Lung (tissue), 12 donors: ENCODE measurements around the gene GINM1. TPM values are rescaled to one million over a fixed set of nuclear protein-coding genes. Genes with fewer than 3 reads are reported as not detected.

ENCODE experiments used
- ATAC-seq: fragments of 200-7000 bp; cut with Tn5 transposase; one replicate; pipeline ENCODE4 v1.9.1; 2020; ENCODE audit warnings: moderate number of reproducible peaks; ENCODE audit not compliant: insufficient read depth, low FRiP score
- DNase-seq, 3 donors: peaks; one replicate each; pipeline ENCODE4 v3.0.0-alpha.2; 2013 to 2017
- H3K27ac ChIP-seq, 2 donors: one replicate each; pipeline ENCODE4 v1.5.1; 2013; ENCODE audit warnings: mild to moderate bottlenecking in 2 of 2, moderate library complexity in 2 of 2, control low read depth in 1 of 2, inconsistent platforms in 1 of 2, low read depth in 1 of 2, low read length in 1 of 2
- H3K27me3 ChIP-seq, 3 donors: one replicate each; pipeline ENCODE4 v1.5.1; 2013; ENCODE audit warnings: low read length in 2 of 3; ENCODE audit not compliant: control insufficient read depth in 3 of 3, insufficient read depth in 3 of 3
- H3K36me3 ChIP-seq, 4 donors: one replicate each; pipeline ENCODE4 v1.5.1; 2013; ENCODE audit warnings: low read length in 4 of 4, mild to moderate bottlenecking in 1 of 4, moderate library complexity in 1 of 4; ENCODE audit not compliant: control insufficient read depth in 4 of 4, insufficient read depth in 4 of 4
- H3K4me1 ChIP-seq, 5 donors: one replicate each; pipeline ENCODE4 v1.5.1; 2013; ENCODE audit warnings: low read length in 5 of 5, mild to moderate bottlenecking in 2 of 5, moderate library complexity in 1 of 5; ENCODE audit not compliant: control insufficient read depth in 5 of 5, insufficient read depth in 5 of 5
- H3K4me3 ChIP-seq: one replicate; pipeline ENCODE4 v1.5.1; 2013; ENCODE audit warnings: mild to moderate bottlenecking, control low read depth, moderate library complexity
- H3K9ac ChIP-seq, 2 donors: one replicate each; pipeline ENCODE4 v1.5.1; 2013; ENCODE audit warnings: low read length in 2 of 2, control low read depth in 1 of 2; ENCODE audit not compliant: insufficient read depth in 1 of 2
- H3K9me3 ChIP-seq, 4 donors: one replicate each; pipeline ENCODE4 v1.5.1; 2013; ENCODE audit warnings: low read length in 3 of 4, mild to moderate bottlenecking in 1 of 4, moderate library complexity in 1 of 4; ENCODE audit not compliant: control insufficient read depth in 4 of 4, insufficient read depth in 3 of 4
- CTCF ChIP-seq: IDR thresholded peaks from 2 replicates; pipeline ENCODE4 v1.5.1; 2012; ENCODE audit warnings: mild to moderate bottlenecking; ENCODE audit errors: control extremely low read depth, extremely low read depth
- WGBS, 2 donors: extraction: QIAGEN DNeasy Blood & Tissue Kit; methylation state at CpG; one replicate each; pipeline ENCODE4 v1.1.7; 2013; 5-methylcytosine and 5-hydroxymethylcytosine counted together
- polyA plus RNA-seq, 2 donors: library from polyadenylated mRNA; stranded (reverse); fragments of 200-250 nt; gene quantifications; one replicate each; pipeline ENCODE4 v1.2.1, GENCODE V29; 2013
- total RNA-seq, 2 donors: library from RNA; depleted of rRNA in 1 of 2; stranded (reverse); fragments of >200 nt in 1 of 2; gene quantifications; one replicate each; pipeline ENCODE4 v1.2.1, GENCODE V29; 2014 to 2021
- donor health status: control.
- donor health status: control.
- donor health status: Bipolar disorder and iron deficiency.
- donor health status: healthy.
- donor health status: DM: yes; HTN: yes; CAD: no.

GINM1 gene
- total and polyA plus RNA-seq, 4 donors, result 32.1 to 62.3 (median 36.1) TPM

- peaks cover 0 to 19% (median 3%) of the 10 kb centered on the region in 3 donors for H3K27me3 ChIP-seq
- no peak overlapping the region for H3K27ac ChIP-seq
- H3K4me3 ChIP-seq, result no peak overlapping the region
- WGBS, 2 donors, result 75 to 83% methylated on average over 2 of the region's 2 CpGs
- DNase-seq (no peak), ATAC-seq (no peak)
- no peak overlapping the region for H3K9ac ChIP-seq
- no peak for TF ChIP-seq CTCF
- no peaks in the 10 kb centered on the region for H3K9me3 ChIP-seq
- H3K36me3 ChIP-seq, result no peaks in the 10 kb centered on the region
- no peaks in the 10 kb centered on the region for H3K4me1 ChIP-seq
Observed at GRCh38 chr6:149559389-149559788, 6.8 kb upstream of the GINM1 start.

- TF ChIP-seq CTCF, result no peak
- no peak for DNase-seq
- 63 to 74% methylated on average over 3 of the region's 3 CpGs for WGBS, 2 donors
- Histone ChIP-seq H3K4me3 (no peak overlapping the region), H3K4me1 (peaks cover 0 to 5% (median 0%) of the 10 kb centered on the region in 5 donors), H3K36me3 (no peaks in the 10 kb centered on the region), H3K9me3 (no peaks in the 10 kb centered on the region), H3K27me3 (peaks cover 0 to 19% (median 3%) of the 10 kb centered on the region in 3 donors), H3K9ac (no peak overlapping the region), H3K27ac (no peak overlapping the region)
- no peak for ATAC-seq
Observed at GRCh38 chr6:149560736-149561135, 5.4 kb upstream of the GINM1 start.

GRCh38 chr6:149563203-149563927 lies 2.8 kb upstream of the GINM1 start:
- 86% methylated on average over 5 of the region's 5 CpGs for WGBS, 2 donors
- H3K9ac ChIP-seq, result no peak overlapping the region

More at GRCh38 chr6:149563203-149563927, 2.8 kb upstream of the GINM1 start:
- TF ChIP-seq CTCF, result no peak
- Histone ChIP-seq H3K9me3 (no peaks in the 10 kb centered on the region), H3K36me3 (peaks cover 0 to 3% (median 0%) of the 10 kb centered on the region in 4 donors), H3K4me3 (no peak overlapping the region), H3K27ac (peak overlapping the region in 1 of 2 donors; percentile 22), H3K27me3 (peaks cover 0 to 11% (median 3%) of the 10 kb centered on the region in 3 donors), H3K4me1 (peaks cover 0 to 12% (median 4%) of the 10 kb centered on the region in 5 donors)
- DNase-seq (no peak), ATAC-seq (no peak)
